ENCODE measurements around the gene ZBTB21.
"Not testable (repeated sequence)": the region's sequence is repeated elsewhere in the genome, so short reads cannot be mapped to it uniquely, and the experiment has no call there.

The ZBTB21 gene

GRCh38 chr21:41954654-41955499 is 55.3 kb downstream of the ZBTB21 start:
- no peak for DNase-seq (ENCODE audit: low read depth in 1 of 2, low spot score in 1 of 2)

- DNase-seq (ENCODE audit: low read depth in 1 of 2, low spot score in 1 of 2), result no peak
Measured at GRCh38 chr21:41953831-41954653, 56.1 kb downstream of the ZBTB21 start, which contains the start of gene C2CD2. Gene C2CD2, minus strand, starts transcription at chr21:41954018. Its CDS starts 370 bp downstream, at chr21:41953648.

GRCh38 chr21:41953249-41953830 is 56.8 kb downstream of the ZBTB21 start:
- DNase-seq (ENCODE audit: low read depth in 1 of 2, low spot score in 1 of 2), result no peak

GRCh38 chr21:41952568-41953248 is 57.5 kb downstream of the ZBTB21 start:
- DNase-seq (ENCODE audit: low read depth in 1 of 2, low spot score in 1 of 2), result no peak

- no peak for DNase-seq (ENCODE audit: low read depth in 1 of 2, low spot score in 1 of 2)
Measured at GRCh38 chr21:41951876-41952567, 58.1 kb downstream of the ZBTB21 start.

DNA sequence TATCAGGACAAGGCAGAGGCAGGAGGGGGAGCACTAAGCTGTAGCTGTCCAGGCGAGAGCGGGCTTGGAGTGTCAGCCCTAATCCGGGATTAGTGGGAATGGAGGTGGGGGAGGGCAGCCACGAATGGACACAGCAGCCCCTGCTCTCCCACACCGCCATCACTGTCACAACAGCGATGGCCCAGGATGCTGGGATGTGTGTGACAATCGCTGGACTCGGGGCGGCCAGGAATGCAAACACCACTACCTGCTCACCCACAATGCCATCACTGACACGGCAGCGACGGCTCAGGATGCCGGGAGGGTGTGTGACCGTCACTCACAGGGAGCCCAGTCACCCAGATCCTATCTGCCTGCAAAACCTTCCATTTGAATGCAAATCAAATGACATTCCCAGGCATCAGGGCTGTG is 59.2 kb downstream of the ZBTB21 start:
- no peak for DNase-seq (ENCODE audit: low read depth in 1 of 2, low spot score in 1 of 2)

DNA sequence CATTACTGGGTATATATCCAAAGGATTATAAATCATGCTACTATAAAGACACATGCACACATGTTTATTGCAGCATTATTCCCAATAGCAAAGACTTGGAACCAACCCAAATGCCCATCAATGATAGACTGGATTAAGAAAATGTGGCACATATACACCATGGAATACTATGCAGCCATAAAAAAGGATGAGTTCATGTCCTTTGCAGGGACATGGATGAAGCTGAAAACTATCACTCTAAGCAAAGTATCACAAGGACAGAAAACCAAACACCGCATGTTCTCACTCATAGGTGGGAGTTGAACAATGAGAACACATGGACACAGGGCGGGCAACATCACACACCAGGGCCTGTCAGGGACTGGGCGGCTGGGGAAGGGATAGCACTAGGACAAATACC is 60.5 kb downstream of the ZBTB21 start:
- DNase-seq (ENCODE audit: low read depth in 1 of 2, low spot score in 1 of 2), result not testable (repeated sequence)

- no peak for DNase-seq (ENCODE audit: low read depth in 1 of 2, low spot score in 1 of 2)
Measured at GRCh38 chr21:41948901-41949300, 61.3 kb downstream of the ZBTB21 start.

DNA sequence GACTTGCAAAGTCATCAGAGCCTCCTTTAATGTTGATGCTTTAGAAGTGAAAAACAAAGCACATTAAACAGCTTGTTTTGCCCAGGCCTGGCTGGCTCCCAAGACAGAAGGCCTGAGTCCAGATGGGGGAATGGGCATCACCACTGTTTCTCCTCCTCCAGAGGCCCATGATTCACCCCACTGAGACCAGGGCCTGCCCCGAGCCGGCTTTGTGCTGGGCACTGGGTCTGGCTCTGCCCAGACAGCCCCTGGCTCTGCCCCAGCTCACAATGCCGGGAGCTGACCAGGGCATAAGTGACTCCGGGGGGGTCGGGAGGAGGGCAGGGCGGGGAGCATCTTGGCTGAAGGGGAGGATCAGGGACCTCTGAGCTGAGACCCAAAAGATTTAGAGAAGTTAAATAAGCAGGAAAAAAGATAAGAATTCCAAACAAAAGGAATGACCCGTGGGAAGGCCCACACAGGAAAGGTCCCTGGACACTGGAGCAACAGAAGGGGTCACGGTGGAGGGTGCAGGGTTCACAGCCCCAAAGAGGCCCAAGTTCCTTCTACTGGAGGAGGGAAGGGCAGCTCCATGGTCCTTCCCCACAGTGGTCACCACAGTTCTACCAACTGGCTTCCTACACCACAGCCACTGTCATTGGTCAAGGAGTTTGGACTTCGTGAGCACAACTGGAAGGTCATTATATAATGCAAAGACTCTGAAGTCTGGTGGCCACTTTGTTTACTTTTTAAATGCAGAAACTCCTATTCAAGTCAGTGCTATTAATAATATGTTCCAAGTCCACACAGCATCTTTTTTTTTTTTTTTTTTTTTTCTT is 61.9 kb downstream of the ZBTB21 start:
- DNase-seq (ENCODE audit: low read depth in 1 of 2, low spot score in 1 of 2), result no peak

DNA sequence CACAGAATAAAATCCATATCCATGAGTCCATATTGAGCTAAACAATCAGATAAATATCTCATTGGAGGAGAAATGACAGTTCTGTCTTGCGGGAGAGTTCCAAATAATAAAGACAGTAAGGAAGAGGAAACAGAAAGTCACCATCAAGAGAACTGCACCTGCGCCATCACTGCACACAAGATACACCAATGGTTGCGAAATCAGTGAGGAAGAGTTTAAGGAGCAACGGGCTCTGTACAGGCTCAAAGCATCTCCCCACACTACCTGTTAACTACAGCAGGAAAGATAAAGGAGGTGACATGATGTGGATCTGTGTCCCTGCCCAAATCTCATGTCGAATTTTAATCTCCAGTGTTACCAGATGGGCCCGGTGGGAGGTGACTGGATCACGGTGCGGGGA is 64.2 kb downstream of the ZBTB21 start:
- DNase-seq (ENCODE audit: low read depth in 1 of 2, low spot score in 1 of 2), result no peak

GRCh38 chr21:41943851-41944250 is 66.3 kb downstream of the ZBTB21 start:
- DNase-seq (ENCODE audit: low read depth in 1 of 2, low spot score in 1 of 2), result no peak

GRCh38 chr21:41942457-41942856 is 67.7 kb downstream of the ZBTB21 start:
- DNase-seq (ENCODE audit: low read depth in 1 of 2, low spot score in 1 of 2), result no peak

DNA sequence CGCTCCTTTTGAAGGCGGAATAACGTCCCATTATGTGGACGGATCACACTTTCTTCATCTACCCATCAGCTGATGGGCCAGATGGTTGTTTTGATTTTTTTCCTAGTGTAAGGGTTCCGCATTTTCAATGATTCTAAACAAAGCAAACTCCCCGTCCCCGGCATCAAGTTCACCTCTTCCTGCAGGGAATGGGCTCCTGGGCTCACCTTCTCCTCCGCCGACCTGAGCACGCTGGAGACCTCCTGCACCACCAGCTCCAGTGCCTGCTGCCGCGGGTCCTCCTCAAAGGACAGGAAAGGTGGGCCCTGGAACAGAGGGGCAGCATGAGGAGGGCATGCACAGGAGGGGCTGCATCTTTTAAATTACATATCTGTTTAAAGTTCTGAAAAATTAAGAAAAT is 68.2 kb downstream of the ZBTB21 start:
- DNase-seq (ENCODE audit: low read depth in 1 of 2, low spot score in 1 of 2), result no peak

- DNase-seq (ENCODE audit: low read depth in 1 of 2, low spot score in 1 of 2), result no peak
Measured at GRCh38 chr21:41940431-41940830, 69.7 kb downstream of the ZBTB21 start.

- no peak for DNase-seq (ENCODE audit: low read depth in 1 of 2, low spot score in 1 of 2)
Measured at GRCh38 chr21:41939391-41939790, 70.8 kb downstream of the ZBTB21 start.

Measured in activated T-helper 1 cell treated with anti-CD3 and anti-CD28 coated beads, Interleukin-2, amount 50 U/mL, for 16 hours (primary cell).